GM19025 (cell line): Measurements from ENCODE around the gene NR3C1.

Experiments used
- ATAC-seq: cut with Tn5 transposase; IDR thresholded peaks from one replicate; pipeline ENCODE4 v1.9.1; 2021; ENCODE audit warnings: mild to moderate bottlenecking, low read depth, moderate library complexity; ENCODE audit not compliant: unreplicated experiment

The NR3C1 gene

GRCh38 chr5:143244000-143244736 is 159.3 kb downstream of the NR3C1 start:
- ATAC-seq: no peak

GRCh38 chr5:143243103-143243502 is 160.4 kb downstream of the NR3C1 start:
- no peak for ATAC-seq

- no peak for ATAC-seq
Measured at GRCh38 chr5:143241892-143242291, 161.6 kb downstream of the NR3C1 start.

GRCh38 chr5:143239882-143240518 is 163.5 kb downstream of the NR3C1 start:
- no peak for ATAC-seq

- ATAC-seq: no peak
Measured at GRCh38 chr5:143238620-143239019, 164.9 kb downstream of the NR3C1 start.

GRCh38 chr5:143237664-143238063 is 165.8 kb downstream of the NR3C1 start:
- ATAC-seq: no peak

GRCh38 chr5:143236682-143237081 is 166.8 kb downstream of the NR3C1 start:
- ATAC-seq: no peak

- ATAC-seq: no peak
Measured at GRCh38 chr5:143235423-143235822, 168.1 kb downstream of the NR3C1 start.

GRCh38 chr5:143234162-143234842 is 169.2 kb downstream of the NR3C1 start:
- no peak for ATAC-seq

- no peak for ATAC-seq
Measured at GRCh38 chr5:143233031-143233430, 170.5 kb downstream of the NR3C1 start.

GRCh38 chr5:143231973-143232812 is 171.3 kb downstream of the NR3C1 start:
- ATAC-seq: peak; percentile 31

GRCh38 chr5:143231416-143231815 is 172.1 kb downstream of the NR3C1 start:
- no peak for ATAC-seq

GRCh38 chr5:143230676-143230996 is 172.8 kb downstream of the NR3C1 start:
- peak; percentile 3 for ATAC-seq

- peak; percentile 77 for ATAC-seq
Measured at GRCh38 chr5:143229896-143230675, 173.4 kb downstream of the NR3C1 start.

- peak; percentile 30 for ATAC-seq
Measured at GRCh38 chr5:143229426-143229895, 174.0 kb downstream of the NR3C1 start.

GRCh38 chr5:143228597-143229293 is 174.7 kb downstream of the NR3C1 start:
- no peak for ATAC-seq
